Fibroblast of skin of scalp (primary cell): ENCODE measurements around the gene TTC12.

Experiments used
- DNase-seq: peaks from one replicate; pipeline ENCODE4 v3.0.0-alpha.2; 2013

Gene TTC12

GRCh38 chr11:113332023-113332422 lies 17.6 kb downstream of the TTC12 start:
- no peak for DNase-seq

- DNase-seq: no peak
Observed at GRCh38 chr11:113332638-113333329, 18.4 kb downstream of the TTC12 start.

- no peak for DNase-seq
Observed at GRCh38 chr11:113334183-113334582, 19.8 kb downstream of the TTC12 start.

- no peak for DNase-seq
Observed at GRCh38 chr11:113338730-113339129, 24.3 kb downstream of the TTC12 start.

- no peak for DNase-seq
Observed at GRCh38 chr11:113339929-113340589, 25.7 kb downstream of the TTC12 start.

- DNase-seq: no peak
Observed at GRCh38 chr11:113341388-113342165, 27.2 kb downstream of the TTC12 start.

- no peak for DNase-seq
Observed at GRCh38 chr11:113345978-113346377, 31.6 kb downstream of the TTC12 start.

GRCh38 chr11:113349528-113349927 lies 35.1 kb downstream of the TTC12 start:
- DNase-seq: no peak

GRCh38 chr11:113350336-113351067 lies 36.1 kb downstream of the TTC12 start:
- no peak for DNase-seq

- DNase-seq: no peak
Observed at GRCh38 chr11:113351068-113351450, 36.7 kb downstream of the TTC12 start.

- no peak for DNase-seq
Observed at GRCh38 chr11:113351480-113351879, 37.1 kb downstream of the TTC12 start.

- DNase-seq: no peak
Observed at GRCh38 chr11:113356203-113356602, 41.8 kb downstream of the TTC12 start.

GRCh38 chr11:113363406-113363805 lies 49.0 kb downstream of the TTC12 start:
- no peak for DNase-seq

- no peak for DNase-seq
Observed at GRCh38 chr11:113363996-113364641, 49.7 kb downstream of the TTC12 start.

GRCh38 chr11:113365895-113366294 lies 51.5 kb downstream of the TTC12 start:
- no peak for DNase-seq

- no peak for DNase-seq
Observed at GRCh38 chr11:113369411-113369810, 55.0 kb downstream of the TTC12 start.

GRCh38 chr11:113370634-113371033 lies 56.3 kb downstream of the TTC12 start:
- no peak for DNase-seq

GRCh38 chr11:113372309-113372708 lies 57.9 kb downstream of the TTC12 start:
- no peak for DNase-seq

GRCh38 chr11:113373306-113373705 lies 58.9 kb downstream of the TTC12 start:
- peak; percentile 39 for DNase-seq

GRCh38 chr11:113373981-113374560 lies 59.7 kb downstream of the TTC12 start:
- no peak for DNase-seq

- no peak for DNase-seq
Observed at GRCh38 chr11:113375402-113375801, 61.0 kb downstream of the TTC12 start.

- DNase-seq: no peak
Observed at GRCh38 chr11:113376156-113376555, 61.8 kb downstream of the TTC12 start.
